ENCODE data around the gene GBA3.

DNA sequence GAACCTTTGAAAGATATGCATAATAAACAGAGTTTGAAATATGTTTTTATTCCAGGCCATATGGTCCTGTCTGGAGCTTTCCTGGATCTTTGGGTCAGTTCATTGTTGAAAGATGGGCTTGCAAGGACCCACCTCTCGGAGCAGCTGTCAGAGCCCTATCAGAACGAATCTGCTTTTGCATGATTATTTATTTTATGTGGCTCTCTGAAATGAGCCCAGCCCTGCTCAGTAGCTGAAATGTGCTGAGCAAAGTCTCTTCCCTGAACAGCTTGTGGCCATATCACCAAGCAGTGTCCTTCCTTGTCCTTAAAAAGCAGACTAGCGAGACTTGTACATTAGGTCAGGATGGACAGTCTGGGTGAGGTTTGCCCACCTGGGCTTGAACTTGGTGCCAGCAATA is 110.8 kb downstream of the GBA3 start:
- no peak for TF ChIP-seq POLR2A (IDR thresholded peaks at IDR 0.05)
- TF ChIP-seq, protein P1, sequence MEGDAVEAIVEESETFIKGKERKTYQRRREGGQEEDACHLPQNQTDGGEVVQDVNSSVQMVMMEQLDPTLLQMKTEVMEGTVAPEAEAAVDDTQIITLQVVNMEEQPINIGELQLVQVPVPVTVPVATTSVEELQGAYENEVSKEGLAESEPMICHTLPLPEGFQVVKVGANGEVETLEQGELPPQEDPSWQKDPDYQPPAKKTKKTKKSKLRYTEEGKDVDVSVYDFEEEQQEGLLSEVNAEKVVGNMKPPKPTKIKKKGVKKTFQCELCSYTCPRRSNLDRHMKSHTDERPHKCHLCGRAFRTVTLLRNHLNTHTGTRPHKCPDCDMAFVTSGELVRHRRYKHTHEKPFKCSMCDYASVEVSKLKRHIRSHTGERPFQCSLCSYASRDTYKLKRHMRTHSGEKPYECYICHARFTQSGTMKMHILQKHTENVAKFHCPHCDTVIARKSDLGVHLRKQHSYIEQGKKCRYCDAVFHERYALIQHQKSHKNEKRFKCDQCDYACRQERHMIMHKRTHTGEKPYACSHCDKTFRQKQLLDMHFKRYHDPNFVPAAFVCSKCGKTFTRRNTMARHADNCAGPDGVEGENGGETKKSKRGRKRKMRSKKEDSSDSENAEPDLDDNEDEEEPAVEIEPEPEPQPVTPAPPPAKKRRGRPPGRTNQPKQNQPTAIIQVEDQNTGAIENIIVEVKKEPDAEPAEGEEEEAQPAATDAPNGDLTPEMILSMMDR (IDR thresholded peaks at IDR 0.05), result no peak
- TF ChIP-seq POLR2AphosphoS5 (IDR thresholded peaks at IDR 0.05), result no peak
- no peak for TF ChIP-seq EP300 (IDR thresholded peaks at IDR 0.05)
